GM12865 (cell line): ENCODE data around the gene SSC4D.
"Not testable (repeated sequence)": the region's sequence is repeated elsewhere in the genome, so short reads cannot be mapped to it uniquely, and the experiment has no call there.

Experiments used
- DNase-seq: peaks from one replicate; pipeline ENCODE4 v3.0.0; 2010; ENCODE audit warnings: low read depth
- H3K4me3 ChIP-seq: 2 replicates; pipeline ENCODE4 v1.5.1; 2011; ENCODE audit warnings: mild to moderate bottlenecking, low read depth, low read length, control low read depth
- TF ChIP-seq, protein P1 (sequence below): IDR thresholded peaks from 2 replicates; pipeline ENCODE4 v1.5.1; 2011; ENCODE audit warnings: low read length, control low read depth, low read depth, inconsistent platforms; ENCODE audit not compliant: insufficient read depth; ENCODE audit errors: missing control alignments

The SSC4D gene

DNA sequence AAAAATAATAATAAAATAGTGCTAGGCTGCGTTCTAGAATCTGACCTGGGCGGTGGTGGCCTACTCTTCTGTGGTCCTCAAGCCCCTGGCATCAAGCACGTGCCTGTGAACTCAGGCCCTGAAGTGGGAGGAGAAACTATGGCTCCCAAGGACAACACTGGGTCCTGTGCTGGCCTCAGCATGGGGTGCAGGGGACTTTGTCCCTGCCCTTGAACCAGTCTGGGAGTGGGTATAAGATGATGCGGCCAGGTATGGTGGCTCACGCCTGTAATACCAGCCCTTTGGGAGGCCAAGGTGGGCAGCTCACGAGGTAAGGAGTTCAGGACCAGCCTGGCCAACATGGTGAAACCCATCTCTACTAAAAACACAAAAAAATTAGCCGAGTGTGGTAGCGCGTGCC lies 20.7 kb upstream of the SSC4D start:
- H3K4me3 ChIP-seq, result no peak overlapping the region
- TF ChIP-seq, protein P1, sequence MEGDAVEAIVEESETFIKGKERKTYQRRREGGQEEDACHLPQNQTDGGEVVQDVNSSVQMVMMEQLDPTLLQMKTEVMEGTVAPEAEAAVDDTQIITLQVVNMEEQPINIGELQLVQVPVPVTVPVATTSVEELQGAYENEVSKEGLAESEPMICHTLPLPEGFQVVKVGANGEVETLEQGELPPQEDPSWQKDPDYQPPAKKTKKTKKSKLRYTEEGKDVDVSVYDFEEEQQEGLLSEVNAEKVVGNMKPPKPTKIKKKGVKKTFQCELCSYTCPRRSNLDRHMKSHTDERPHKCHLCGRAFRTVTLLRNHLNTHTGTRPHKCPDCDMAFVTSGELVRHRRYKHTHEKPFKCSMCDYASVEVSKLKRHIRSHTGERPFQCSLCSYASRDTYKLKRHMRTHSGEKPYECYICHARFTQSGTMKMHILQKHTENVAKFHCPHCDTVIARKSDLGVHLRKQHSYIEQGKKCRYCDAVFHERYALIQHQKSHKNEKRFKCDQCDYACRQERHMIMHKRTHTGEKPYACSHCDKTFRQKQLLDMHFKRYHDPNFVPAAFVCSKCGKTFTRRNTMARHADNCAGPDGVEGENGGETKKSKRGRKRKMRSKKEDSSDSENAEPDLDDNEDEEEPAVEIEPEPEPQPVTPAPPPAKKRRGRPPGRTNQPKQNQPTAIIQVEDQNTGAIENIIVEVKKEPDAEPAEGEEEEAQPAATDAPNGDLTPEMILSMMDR, result no peak

DNA sequence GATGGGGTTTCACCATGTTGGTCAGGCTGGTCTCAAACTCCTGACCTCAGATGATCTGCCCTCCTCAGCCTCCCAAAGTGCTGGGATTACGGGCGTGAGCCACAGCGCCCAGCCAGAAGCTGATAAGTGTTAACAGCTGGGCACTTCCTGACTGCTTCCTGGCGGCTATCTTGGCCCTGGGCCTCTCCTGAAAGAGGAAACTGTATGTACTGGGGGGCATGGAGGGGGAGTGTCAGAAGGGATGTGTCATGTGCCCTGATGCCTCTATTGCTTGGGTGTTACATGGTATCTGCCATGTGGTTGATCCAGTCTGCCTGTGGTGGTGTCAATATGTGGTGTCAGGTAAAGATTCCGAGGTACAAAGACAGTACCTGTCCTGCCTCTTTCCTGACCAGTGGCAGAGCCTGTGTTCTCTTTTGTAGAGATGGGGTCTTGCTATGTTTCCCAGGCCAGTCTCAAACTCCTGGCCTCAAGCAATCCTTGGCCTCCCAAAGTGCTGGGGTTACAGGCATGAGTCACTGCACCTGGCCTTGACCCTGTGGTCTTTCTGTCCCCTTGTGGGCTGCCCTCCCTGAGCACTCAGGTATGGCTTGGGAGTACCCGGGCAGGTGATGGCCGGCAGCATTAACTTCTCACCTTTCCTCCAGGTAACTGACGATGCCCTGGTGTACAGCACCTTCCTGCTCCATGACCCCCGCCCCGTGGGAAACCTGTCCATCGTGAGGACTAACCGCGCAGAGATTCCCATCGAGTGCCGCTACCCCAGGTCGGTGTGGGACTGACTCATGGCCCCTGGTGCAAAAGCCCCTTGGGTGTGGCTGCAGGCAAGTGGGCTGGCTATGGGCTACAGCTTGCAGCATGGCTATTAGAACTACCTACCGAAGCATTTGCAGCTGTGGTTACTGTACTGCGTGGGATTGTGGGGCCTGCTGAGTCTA lies 19.6 kb upstream of the SSC4D start:
- DNase-seq, result no peak
- TF ChIP-seq, protein P1, result no peak
- H3K4me3 ChIP-seq, result no peak overlapping the region

More for the DNA sequence above, 20.7 kb upstream of the SSC4D start:
- DNase-seq, result no peak

DNA sequence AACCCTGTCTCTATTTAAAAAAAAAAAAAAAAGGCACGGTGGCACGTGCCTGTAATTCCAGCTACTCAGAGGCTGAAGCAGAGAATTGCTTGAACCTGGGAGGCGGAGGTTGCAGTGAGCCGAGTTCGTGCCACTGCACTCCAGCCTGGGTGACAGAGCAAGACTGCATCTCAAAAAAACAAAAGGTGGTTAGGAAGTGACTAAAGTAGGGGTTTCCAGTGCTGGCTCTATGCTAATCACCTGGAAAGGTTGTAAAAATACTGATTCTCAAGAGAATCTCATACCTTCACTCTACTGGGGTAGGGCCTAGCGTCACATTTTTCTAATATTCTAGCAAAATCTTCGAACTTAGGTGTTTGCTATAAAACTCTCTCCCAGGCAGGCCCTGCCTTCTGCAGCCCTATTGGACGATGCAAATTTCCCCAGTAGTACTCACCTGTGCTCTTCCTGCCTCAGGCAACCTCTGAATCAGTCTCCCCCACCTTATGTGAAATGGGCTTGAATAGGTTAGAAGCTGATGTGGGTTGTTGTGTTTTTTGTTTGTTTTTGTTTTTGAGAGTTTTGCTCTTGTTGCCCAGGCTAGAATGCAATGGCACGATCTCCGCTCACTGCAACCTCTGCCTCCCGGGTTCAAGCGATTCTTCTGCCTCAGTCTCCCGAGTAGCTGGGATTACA lies 18.8 kb upstream of the SSC4D start:
- TF ChIP-seq, protein P1, result no peak
- no peak overlapping the region for H3K4me3 ChIP-seq
- DNase-seq, result no peak

DNA sequence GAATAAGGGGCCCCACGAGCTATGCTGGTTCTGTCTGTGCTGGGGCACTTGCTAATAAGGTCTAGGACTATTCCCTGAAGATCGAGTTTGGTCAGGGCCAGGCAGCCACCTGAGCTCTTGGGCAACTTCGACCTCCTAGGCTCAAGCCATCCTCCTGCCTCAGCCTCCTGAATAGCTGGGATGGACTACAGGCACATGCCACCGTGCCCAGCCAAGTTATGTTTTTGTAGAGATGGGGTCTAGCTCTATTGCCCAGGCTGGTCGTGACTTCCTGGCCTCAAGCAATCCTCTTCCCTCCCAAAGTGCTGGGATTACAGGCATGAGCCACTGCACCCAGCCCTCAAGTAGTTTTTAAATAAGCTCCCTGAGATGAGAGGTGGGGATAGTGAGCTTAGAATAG lies 18.1 kb upstream of the SSC4D start:
- H3K4me3 ChIP-seq, result no peak overlapping the region
- DNase-seq, result no peak
- TF ChIP-seq, protein P1, result no peak

DNA sequence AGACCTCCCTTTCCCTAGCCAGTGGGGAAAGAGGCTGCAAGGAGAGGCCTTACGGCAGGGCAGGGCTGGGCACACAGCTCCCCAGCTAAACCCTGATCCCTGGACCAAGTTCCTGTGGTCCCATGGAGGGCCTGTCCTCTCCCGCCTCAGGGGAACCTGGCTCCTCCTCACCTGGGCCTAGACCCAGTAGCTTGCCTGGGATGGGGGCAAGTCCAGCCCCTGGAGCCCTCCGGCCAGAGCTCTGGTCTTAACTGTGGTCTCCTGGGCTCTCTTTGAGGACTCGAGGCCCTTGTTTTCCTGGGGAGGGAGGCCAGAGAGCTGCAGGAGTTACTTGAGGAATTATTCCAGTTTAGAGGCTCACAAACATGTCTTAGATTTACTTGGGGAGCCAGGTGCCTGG lies 16.7 kb upstream of the SSC4D start:
- TF ChIP-seq, protein P1, result no peak
- no peak overlapping the region for H3K4me3 ChIP-seq
- no peak for DNase-seq

DNA sequence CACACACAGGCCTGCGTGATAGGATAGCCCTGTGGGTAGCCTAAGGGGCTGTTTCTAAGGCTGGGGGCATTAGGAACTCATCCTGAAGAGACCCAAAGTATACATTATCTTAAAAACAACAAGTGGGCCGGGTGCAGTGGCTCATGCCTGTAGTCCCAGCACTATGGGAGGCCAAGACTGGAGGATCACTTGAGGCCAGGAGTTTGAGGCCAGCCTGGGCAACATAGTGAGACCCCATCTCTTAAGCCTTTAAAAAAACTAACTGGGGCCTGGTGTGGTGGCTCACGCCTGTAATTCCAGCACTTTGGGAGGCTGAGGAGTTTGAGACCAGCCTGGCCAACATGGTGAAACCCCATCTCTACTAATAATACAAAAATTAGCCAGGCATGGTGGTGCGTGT lies 16.1 kb upstream of the SSC4D start:
- not testable (repeated sequence) for DNase-seq, H3K4me3 ChIP-seq

DNA sequence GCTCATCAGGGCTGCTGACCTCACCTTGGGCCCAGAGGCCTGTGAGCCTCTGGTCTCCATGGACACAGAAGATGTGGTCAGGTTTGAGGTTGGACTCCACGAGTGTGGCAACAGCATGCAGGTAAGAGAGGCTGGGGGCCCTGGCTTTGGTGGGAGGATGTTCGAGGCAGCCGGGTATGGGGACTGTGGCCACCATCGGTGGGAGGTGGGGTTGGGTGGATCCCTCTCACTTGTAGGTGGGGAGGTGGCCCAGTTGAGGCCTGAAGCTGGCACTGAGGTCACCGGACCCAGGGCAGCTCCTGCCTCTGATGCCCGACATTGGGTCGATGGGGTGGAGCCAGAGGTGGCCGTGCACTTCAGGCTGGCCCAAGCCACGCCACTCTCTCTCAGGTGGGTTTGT lies 15.7 kb upstream of the SSC4D start:
- TF ChIP-seq, protein P1, result no peak
- no peak overlapping the region for H3K4me3 ChIP-seq
- no peak for DNase-seq
